ENCODE results near the gene TBL3.

The TBL3 gene

DNA sequence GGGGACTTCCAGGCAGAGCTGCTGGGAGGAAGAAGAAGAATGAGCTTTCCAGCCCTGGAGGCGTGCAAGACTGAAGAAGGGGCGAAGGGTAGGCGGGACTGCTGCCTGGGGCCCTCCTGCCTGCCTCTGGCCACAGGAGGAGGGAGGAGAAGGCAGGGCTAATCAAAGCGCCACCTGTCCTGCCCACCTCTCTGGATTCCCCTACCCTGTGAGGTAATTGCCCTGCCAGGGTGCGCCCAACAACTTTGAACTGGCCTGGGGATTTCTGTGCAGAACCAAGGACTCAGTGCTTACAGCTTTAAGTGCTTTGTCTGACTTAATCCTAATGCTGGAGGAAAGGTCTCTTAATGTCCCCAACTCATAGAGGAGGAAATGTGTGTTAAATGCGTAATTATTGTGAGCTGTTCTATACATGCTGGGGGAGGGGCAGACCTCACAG is 9.6 kb downstream of the TBL3 start, which contains the start of gene NOXO1:
NOXO1 (minus strand) TSS at position 72 of the 439 bp plus-strand sequence. CDS start 290 bp downstream, outside the sequence.
- DNase-seq (ENCODE audit: low read depth in 3 of 3, low spot score in 1 of 3) = no peak

DNA sequence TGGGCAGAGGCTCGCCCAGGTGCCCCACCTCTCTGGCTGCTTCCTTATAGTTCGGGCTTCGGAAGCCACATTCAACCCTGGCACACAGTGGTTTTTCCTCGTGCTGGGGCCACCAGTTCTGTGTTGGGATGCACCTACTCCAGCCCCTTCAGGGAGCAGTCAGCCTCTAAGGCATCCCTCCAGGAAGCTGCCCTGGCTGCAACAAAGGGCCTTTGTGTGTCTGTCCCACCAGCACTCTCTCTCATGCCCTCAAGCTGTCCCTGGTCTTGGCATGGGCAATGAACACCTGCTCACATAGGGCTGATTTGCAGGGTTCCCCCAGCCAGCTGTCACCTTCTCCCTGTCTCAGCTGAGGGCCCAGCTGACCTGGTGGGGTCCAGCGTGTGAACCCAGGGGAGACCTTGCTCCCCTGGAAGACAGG is 10.2 kb downstream of the TBL3 start:
- no peak for DNase-seq (ENCODE audit: low read depth in 3 of 3, low spot score in 1 of 3)

DNA sequence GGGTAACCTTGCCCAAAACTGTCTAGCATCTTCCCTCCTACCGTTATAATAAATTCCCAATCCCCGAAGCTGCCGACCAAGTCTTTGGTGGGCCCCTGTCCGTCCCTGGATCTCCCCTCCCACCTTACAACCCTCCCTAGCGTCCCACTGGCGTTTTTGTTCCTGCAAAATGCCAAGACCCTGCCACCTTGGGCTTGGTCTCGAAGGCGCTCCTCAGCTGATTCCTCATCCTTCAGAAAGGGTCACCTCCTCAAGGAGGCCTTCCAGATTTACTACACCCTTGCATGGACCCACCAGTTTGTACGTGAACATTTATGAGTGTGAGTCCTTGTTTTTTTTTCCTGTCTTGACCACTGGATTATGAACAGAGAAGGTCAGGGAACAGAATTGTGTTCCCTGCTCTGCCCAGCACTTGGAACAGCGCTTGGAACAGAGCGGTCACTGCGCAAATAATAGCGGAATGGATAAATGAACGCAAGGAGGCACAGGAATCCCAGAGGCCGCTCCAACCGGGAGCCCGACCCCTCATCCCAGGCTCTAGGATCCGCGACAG is 11.2 kb downstream of the TBL3 start:
- no peak for DNase-seq (ENCODE audit: low read depth in 3 of 3, low spot score in 1 of 3)

DNA sequence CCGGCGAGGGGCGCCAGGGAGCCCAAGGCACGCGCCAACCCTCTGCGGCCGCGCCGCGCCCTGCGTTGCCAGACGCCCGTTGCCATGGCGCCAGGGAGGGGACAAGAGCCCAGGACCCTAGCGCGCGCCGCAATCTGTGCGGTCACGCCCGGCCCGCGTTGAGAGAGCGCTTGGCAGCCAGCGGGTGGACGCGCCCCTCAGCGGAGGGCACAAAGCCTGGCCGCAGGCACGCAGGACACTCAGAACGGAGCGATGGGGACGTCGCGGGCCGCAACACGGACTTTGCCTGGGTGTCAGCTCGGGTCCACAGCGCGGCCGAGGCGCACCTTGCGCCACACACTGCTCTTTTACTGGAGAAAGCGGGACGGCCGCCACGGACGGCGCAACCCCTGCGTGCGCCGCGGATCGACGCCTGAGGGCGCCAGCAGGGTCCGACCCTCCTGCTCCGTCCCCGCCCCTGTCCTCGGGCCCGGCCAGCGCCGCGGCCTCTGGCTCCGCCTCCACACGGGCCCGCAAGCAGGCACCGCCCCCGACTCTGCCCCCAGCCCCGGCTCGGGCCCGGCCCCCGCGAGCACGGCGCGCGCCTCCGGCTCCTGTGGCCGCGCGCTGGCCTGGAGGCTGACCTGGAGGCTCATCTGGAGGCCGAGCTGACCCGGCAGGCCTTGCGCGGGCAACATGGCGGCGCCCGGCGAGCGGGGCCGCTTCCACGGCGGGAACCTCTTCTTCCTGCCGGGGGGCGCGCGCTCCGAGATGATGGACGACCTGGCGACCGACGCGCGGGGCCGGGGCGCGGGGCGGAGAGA is 11.9 kb downstream of the TBL3 start, which contains the start of gene GFER:
GFER (plus strand) TSS at position 650 of the 803 bp plus-strand sequence; CDS start at position 676, 26 bp downstream.
- no peak for DNase-seq (ENCODE audit: low read depth in 3 of 3, low spot score in 1 of 3)

DNA sequence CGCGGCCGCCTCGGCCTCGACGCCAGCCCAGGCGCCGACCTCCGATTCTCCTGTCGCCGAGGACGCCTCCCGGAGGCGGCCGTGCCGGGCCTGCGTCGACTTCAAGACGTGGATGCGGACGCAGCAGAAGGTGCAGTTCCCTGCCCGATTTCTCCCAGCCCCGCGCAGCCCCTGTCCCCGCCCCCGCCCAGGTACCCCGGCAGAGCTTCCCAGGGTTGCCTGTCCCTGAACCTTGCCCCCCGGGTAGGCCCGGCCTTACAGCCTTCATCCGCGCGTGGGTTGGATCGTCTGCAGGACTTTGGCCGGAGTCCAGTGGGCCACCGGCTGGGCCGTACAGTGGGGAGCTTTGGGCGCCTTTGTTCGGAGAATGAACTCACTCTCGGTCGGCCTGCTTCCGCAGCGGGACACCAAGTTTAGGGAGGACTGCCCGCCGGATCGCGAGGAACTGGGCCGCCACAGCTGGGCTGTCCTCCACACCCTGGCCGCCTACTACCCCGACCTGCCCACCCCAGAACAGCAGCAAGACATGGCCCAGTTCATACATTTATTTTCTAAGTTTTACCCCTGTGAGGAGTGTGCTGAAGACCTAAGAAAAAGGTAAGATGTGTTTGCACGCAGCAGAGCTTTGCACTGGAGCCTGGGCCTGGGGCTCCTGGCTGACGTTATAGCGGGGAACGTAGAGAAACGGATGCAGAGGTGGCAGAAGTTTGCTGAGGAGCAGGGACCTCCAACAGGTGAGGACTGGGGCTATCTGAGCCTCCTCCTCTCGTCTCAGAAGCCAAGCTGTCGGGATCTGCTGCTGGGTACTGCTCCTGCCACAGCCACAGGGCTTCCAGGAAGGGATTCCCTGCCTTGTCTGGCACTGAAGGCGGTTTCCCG is 12.7 kb downstream of the TBL3 start:
- no peak for DNase-seq (ENCODE audit: low read depth in 3 of 3, low spot score in 1 of 3)

DNA sequence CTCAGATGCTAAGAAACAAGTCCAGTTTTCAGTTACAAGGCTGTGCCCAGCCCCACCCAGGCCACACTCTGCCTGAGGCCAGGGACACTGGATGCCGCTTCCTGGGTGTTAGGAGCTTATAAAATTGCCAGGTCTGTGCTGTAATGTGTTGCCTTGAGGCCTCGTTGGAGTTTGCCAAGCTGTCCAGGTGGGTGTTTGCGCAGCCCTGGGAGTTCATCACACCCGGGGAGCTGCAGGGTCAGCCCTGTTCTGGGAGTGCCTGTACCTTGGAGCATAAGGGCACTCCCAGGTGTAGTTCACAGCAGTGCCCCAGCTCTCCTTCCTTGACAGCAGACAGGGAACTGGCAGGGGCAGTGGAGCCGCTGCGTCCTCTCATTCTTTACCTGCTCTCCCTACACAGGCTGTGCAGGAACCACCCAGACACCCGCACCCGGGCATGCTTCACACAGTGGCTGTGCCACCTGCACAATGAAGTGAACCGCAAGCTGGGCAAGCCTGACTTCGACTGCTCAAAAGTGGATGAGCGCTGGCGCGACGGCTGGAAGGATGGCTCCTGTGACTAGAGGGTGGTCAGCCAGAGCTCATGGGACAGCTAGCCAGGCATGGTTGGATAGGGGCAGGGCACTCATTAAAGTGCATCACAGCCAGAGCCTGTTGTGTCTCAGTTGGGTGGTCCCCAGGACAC is 13.8 kb downstream of the TBL3 start:
- DNase-seq (ENCODE audit: low read depth in 3 of 3, low spot score in 1 of 3) = no peak

DNA sequence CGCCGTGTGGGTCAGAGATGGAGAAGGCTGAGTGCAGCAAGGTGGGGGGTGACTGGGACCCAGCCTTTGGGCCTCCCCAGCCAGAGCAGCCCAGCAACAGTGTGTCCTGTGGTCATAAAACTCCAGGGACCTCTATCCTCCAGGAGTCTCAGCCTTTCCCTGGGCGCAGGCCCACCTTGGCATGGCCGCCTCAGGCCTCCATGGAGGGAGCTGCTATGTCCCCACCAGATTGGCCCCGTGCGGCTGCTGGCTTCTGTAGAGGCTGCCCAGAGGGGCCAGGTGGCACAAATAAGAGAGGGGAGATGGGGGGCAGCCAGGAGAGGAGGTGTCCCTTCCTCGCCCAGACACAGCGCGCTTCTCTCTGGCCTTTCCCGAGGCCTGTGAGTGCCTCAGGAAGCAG is 15.3 kb downstream of the TBL3 start:
- DNase-seq (ENCODE audit: low read depth in 3 of 3, low spot score in 1 of 3) = no peak

DNA sequence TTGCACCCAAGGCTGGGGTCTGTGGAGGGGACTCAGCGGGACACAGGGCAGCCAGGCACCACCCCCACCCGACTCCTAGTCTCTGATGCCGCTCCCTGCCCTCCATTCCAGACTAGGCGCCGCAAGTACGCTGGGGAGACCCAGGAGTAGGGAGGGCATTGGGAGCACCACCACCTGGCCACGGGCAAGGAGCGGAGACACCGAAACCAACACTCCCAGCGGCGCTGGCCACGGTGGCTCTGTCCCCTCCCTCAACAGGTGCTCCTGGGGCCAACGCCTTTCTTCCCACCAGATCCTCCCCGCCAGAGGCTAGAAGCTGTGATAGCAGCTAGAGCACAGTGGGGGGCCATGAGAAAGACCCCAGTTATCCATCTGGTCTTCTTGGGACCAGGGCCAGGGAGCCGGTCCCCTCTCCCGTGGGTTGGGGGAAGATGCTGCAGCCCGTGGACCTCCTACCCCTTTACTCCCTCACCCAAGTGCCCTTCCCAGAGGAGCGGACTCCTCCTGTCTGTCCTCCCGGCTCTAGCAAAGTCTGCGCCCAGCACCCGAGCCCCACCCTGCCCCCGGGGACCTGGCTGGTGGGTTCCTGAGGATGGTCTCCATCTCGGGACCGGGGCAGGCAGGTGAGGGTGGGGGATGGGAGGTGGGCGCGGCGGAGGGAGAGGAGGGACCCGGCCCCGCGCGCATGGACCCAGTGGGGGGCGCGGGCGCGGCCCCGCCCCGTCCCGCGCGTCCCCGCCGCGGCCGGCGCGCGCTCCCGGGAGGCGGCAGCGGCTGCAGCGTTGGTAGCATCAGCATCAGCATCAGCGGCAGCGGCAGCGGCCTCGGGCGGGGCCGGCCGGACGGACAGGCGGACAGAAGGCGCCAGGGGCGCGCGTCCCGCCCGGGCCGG is 17.6 kb downstream of the TBL3 start, which contains the start of gene SYNGR3:
SYNGR3 (plus strand) TSS at position 762 of the 892 bp plus-strand sequence. CDS start 133 bp downstream, outside the sequence.
- no peak for DNase-seq (ENCODE audit: low read depth in 3 of 3, low spot score in 1 of 3)

DNA sequence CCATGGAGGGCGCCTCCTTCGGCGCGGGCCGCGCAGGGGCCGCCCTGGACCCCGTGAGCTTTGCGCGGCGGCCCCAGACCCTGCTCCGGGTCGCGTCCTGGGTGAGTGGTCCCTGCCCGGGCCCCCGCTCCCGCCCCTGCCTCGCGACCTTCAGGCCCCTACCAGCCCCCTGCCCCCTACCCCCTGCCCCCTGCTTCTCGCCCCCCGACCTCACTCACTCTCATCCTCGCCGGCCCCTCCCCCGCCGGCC is 18.2 kb downstream of the TBL3 start:
- DNase-seq (ENCODE audit: low read depth in 3 of 3, low spot score in 1 of 3) = no peak

DNA sequence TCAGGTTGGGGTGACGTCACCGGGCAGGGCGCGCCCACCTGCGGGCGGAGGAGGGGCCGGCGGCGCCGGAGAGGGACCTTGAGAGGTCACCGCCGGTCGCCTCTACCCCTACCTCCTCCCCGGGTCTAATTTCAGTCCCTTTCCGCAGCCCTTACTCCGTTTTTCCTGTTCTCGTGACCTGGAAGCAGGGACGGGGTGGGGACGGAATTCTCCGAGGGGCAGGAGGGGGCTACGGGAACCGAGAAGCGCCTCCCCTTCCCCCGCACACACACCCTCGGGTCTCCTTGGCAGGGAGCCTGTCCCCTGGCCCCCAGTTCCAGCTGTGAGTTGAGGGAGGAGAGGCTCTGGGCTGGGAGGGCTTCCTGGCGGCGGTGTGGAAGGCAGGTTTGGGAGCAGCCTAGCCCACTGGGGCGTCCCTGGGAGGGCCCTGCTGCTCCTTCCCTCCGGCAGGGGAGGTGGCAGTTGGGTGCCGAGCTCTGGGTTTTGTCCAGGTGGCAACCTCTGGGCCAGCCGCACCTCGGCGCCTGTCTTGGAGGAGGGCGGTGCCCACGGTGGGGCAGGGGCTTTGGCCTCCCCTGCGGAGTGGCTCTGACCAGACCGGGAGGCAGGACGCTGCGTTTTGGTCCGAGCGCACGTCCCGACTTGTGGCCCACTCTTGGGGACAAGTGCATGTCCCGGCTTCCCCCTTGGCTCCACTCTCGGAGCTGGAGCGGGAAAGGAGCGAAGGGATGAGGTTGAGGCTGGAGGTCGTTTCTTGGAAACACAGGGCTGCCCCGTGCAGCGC is 18.7 kb downstream of the TBL3 start:
- no peak for DNase-seq (ENCODE audit: low read depth in 3 of 3, low spot score in 1 of 3)

DNA sequence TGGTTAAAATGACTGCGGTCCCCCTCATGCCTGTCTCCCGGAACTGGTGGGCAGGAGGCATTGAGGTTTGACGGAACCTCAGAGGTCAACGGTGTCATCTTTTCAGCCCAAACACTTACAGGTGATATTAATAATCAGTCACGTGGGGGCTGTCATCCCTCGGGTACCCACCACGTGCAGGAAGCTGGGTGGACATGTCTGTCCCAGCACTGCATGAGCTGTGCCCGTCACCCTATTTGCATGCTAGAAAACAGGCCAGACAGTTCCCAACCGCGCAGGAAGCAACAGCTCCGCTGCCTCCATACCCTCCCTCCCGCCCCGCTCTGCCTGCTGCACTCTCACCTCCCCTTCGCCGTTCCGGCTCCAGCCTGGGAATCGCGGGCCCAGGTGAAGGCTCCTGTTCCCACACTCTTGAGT is 19.3 kb downstream of the TBL3 start:
- DNase-seq (ENCODE audit: low read depth in 3 of 3, low spot score in 1 of 3) = no peak

DNA sequence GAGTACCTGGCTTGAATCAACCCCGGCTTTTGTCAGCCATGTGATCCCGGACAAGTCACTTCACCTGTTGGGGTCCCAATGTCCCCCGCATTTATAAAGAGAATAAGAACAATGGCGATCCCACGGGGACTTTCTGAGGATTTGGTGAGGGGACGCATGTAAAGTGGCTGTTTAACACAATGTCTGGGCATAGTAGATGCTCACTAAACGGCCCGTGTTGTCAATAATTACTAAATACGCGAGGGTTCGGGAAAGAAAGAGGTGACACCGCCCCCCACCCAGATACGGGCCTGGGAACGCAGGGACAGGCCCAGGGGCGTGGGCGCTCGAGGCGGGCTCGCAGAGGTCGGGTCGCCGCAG is 19.7 kb downstream of the TBL3 start:
- DNase-seq (ENCODE audit: low read depth in 3 of 3, low spot score in 1 of 3) = no peak

DNA sequence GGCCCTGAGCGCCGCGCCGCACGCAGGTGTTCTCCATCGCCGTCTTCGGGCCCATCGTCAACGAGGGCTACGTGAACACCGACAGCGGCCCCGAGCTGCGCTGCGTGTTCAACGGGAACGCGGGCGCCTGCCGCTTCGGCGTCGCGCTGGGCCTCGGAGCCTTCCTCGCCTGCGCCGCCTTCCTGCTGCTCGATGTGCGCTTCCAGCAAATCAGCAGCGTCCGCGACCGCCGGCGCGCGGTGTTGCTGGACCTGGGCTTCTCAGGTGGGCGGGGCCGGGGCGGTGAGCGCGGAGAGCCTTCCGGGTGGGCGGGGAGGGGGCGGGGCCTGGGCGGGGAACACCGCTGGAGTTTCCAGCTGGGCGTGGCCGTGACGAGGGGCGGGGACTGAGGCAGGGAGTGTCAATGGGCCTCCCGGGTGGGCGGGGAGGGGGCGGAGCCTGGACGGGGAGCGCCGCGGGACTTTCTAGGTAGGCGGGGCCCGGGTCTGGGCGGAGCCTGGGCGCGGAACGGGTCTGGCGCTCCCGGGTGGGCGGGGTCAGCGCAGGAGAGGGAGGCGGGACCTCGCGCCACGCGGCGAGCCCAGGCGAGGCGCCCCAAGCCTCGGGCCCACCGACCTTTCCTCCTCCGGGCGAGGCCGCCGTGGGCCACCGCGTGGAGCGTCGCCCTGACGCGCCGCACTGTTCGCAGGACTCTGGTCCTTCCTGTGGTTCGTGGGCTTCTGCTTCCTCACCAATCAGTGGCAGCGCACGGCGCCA is 20.3 kb downstream of the TBL3 start:
- DNase-seq (ENCODE audit: low read depth in 3 of 3, low spot score in 1 of 3) = peak; percentile 96 to 99 (median 97)

DNA sequence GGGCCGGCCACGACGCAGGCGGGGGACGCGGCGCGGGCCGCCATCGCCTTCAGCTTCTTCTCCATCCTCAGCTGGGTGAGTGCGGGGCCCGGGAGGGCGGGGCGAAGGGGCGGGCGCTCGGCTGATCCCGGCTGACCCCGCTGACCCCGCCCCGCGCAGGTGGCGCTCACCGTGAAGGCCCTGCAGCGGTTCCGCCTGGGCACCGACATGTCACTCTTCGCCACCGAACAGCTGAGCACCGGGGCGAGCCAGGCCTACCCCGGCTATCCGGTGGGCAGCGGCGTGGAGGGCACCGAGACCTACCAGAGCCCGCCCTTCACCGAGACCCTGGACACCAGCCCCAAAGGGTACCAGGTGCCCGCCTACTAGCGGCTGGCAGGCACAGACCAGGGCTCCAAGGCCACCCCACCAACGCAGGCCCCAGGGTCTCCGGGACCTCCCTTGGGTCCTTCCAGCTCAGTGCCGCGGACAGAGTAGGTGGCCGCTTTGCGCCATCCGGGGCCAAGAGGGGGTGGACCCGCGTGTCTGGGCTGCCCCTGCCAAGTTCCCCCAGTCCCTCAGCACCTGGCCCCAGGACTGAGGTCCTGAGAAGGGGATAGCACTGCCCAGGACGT is 21.0 kb downstream of the TBL3 start:
- DNase-seq (ENCODE audit: low read depth in 3 of 3, low spot score in 1 of 3) = no peak

DNA sequence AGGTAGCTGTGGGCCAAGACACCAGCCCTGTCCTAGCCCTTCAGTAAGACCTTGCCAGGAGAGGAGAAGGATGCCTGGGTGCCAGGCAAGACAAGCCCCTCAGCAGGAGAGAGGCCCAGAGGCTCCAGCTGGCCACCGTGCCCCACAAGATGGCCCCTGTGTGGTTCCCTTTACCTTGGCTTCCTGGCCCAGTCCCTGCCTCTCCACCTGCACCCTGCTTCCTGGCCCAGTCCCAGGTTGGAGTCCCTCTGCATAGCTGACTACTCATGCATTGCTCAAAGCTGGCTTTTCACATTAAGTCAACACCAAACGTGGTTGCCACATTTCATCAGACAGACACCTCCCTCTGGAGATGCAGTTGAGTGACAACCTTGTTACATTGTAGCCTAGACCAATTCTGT is 21.9 kb downstream of the TBL3 start:
- DNase-seq (ENCODE audit: low read depth in 3 of 3, low spot score in 1 of 3) = no peak

DNA sequence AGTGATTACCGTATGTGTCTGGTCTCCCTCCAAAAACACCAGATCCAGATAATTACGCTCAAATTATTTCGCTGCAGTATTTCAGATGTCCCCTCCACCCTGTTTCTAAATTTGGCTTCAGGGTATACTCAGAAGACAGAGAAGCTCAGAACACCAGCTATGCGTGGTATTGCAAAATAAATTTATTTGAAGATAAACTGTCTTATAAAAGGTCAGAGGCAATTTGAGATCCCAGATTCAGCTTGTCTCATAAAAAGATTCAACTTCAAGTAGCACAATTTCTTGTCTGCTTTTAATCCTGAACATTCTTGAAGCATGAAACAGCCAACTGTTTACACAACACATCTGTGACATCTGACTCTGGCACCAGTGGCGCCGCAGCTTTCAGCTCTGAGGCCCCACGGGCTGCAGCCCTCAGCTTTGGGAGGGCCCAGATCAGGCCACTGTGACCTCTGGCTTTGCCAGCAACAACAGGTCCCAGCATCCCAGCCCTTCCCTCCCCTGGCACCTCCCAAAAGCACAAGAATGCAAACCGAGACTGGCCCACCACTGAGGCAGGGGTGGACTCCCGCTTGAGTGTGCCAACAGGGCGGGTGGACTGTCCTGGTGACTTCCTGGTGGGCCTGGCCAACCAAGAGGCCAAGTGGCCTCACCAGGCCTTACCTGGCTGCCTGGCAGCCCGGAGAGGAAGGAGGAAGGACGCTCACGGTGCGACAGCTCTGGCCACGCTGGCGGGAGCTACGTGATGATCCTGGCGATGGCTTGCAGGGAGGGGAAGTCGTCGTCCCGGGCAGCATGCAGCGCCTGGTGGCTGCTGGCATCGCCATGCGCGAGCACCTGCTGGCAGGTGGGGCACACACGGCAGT is 25.9 kb downstream of the TBL3 start:
- DNase-seq (ENCODE audit: low read depth in 3 of 3, low spot score in 1 of 3) = no peak

DNA sequence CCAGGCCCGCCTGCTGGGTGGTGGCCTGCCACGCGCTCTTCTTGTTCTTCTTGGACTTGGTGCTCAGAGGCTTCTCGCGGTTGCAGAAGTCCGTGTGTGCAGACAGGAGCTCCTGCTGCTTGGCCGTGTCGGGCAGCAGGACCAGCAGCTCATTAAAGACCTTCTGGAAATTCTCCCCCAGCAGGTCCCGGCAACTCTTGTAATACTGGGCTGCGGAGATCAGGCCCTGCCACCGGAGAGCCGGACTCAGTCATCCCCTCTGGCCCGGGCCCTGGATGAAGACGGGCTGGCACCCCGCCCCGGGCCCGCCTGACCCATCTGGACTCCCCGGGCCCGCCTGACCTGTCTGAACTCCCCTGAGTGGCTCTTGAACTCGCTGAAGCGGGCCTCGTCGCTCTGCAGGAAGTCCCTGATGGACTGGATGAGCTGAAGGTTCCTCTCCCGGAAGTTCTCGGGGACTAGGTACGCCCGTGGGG is 26.5 kb downstream of the TBL3 start:
- DNase-seq (ENCODE audit: low read depth in 3 of 3, low spot score in 1 of 3) = no peak
